Measurements from ENCODE around the gene MLLT3. TPM values are rescaled to one million over a fixed set of nuclear protein-coding genes. Genes with fewer than 3 reads are reported as not detected.

Gene MLLT3
- total RNA-seq, 1 experiment from 2014 or later: 7.0 TPM

- H3K27me3 Mint-ChIP-seq (ENCODE audit: low read depth): no peaks in the 10 kb centered on the region
- TF ChIP-seq IRF2 (CRISPR knock-in tag; IDR thresholded peaks at IDR 0.05; ENCODE audit: borderline replicate concordance, low read depth) (no peak), OVOL2 (CRISPR knock-in tag; IDR thresholded peaks at IDR 0.05; ENCODE audit: borderline replicate concordance) (no peak), STAT6 (CRISPR knock-in tag; conservative IDR thresholded peaks at IDR 0.05; ENCODE audit: low read depth) (no peak), GTF2I (CRISPR knock-in tag; conservative IDR thresholded peaks at IDR 0.05) (no peak), USF2 (CRISPR knock-in tag; IDR thresholded peaks at IDR 0.05) (no peak), JUN (CRISPR knock-in tag; IDR thresholded peaks at IDR 0.05) (no peak), TEAD4 (CRISPR knock-in tag; IDR thresholded peaks at IDR 0.05) (no peak), EMX1 (CRISPR knock-in tag; IDR thresholded peaks at IDR 0.05) (no peak)
- peaks cover 15% of the 10 kb centered on the region for H3K4me1 Mint-ChIP-seq
- H3K27ac Mint-ChIP-seq: no peak overlapping the region
- H3K4me3 Mint-ChIP-seq: no peak overlapping the region
- peaks cover 8% of the 10 kb centered on the region for H3K9me3 Mint-ChIP-seq
- CTCF ChIA-PET: no interaction called here
- no peaks in the 10 kb centered on the region for H3K36me3 Mint-ChIP-seq
- DNase-seq (ENCODE audit: low spot score): no peak
- ATAC-seq: no peak
- POLR2A ChIA-PET: no interaction called here
Observed at GRCh38 chr9:20361656-20362570, 260.4 kb downstream of the MLLT3 start.

- CTCF ChIA-PET: no interaction called here
- DNase-seq (ENCODE audit: low spot score): no peak
- POLR2A ChIA-PET: no interaction called here
- H3K4me1 Mint-ChIP-seq: peaks cover 21% of the 10 kb centered on the region
- ATAC-seq: no peak
- H3K4me3 Mint-ChIP-seq: no peak overlapping the region
- no peaks in the 10 kb centered on the region for H3K36me3 Mint-ChIP-seq
- peaks cover 2% of the 10 kb centered on the region; the same call in 1 of the 2 replicates for H3K9me3 Mint-ChIP-seq
- no peaks in the 10 kb centered on the region for H3K27me3 Mint-ChIP-seq (ENCODE audit: low read depth)
- no peak overlapping the region for H3K27ac Mint-ChIP-seq
- no peak for TF ChIP-seq PREB (CRISPR knock-in tag; IDR thresholded peaks at IDR 0.05; ENCODE audit: borderline replicate concordance)
- no peak for TF ChIP-seq ZNF532 (CRISPR knock-in tag; IDR thresholded peaks at IDR 0.05; ENCODE audit: borderline replicate concordance)
- TF ChIP-seq NFYB (CRISPR knock-in tag; conservative IDR thresholded peaks at IDR 0.05; ENCODE audit: low read depth): no peak
- no peak for TF ChIP-seq ETV6 (CRISPR knock-in tag; IDR thresholded peaks at IDR 0.05)
- TF ChIP-seq ZNF416 (CRISPR knock-in tag; IDR thresholded peaks at IDR 0.05): no peak
- no peak for TF ChIP-seq NR1H2 (CRISPR knock-in tag; IDR thresholded peaks at IDR 0.05)
- TF ChIP-seq ATF1 (CRISPR knock-in tag; IDR thresholded peaks at IDR 0.05): no peak
- TF ChIP-seq USF1 (CRISPR knock-in tag; IDR thresholded peaks at IDR 0.05): no peak
- TF ChIP-seq FOXJ3 (CRISPR knock-in tag; IDR thresholded peaks at IDR 0.05; ENCODE audit: borderline replicate concordance): no peak
- TF ChIP-seq CREM (CRISPR knock-in tag; IDR thresholded peaks at IDR 0.05): no peak
- TF ChIP-seq TCF7 (CRISPR knock-in tag; IDR thresholded peaks at IDR 0.05; ENCODE audit: low read depth): no peak
- no peak for TF ChIP-seq NFATC4 (CRISPR knock-in tag; IDR thresholded peaks at IDR 0.05)
- TF ChIP-seq CDX4 (CRISPR knock-in tag; IDR thresholded peaks at IDR 0.05; ENCODE audit: borderline replicate concordance): no peak
- no peak for TF ChIP-seq NR2C2 (CRISPR knock-in tag; IDR thresholded peaks at IDR 0.05)
Observed at GRCh38 chr9:20361229-20361628, 261.1 kb downstream of the MLLT3 start.
